ENCODE data around the gene TDRD12.

Gene TDRD12, protein sequence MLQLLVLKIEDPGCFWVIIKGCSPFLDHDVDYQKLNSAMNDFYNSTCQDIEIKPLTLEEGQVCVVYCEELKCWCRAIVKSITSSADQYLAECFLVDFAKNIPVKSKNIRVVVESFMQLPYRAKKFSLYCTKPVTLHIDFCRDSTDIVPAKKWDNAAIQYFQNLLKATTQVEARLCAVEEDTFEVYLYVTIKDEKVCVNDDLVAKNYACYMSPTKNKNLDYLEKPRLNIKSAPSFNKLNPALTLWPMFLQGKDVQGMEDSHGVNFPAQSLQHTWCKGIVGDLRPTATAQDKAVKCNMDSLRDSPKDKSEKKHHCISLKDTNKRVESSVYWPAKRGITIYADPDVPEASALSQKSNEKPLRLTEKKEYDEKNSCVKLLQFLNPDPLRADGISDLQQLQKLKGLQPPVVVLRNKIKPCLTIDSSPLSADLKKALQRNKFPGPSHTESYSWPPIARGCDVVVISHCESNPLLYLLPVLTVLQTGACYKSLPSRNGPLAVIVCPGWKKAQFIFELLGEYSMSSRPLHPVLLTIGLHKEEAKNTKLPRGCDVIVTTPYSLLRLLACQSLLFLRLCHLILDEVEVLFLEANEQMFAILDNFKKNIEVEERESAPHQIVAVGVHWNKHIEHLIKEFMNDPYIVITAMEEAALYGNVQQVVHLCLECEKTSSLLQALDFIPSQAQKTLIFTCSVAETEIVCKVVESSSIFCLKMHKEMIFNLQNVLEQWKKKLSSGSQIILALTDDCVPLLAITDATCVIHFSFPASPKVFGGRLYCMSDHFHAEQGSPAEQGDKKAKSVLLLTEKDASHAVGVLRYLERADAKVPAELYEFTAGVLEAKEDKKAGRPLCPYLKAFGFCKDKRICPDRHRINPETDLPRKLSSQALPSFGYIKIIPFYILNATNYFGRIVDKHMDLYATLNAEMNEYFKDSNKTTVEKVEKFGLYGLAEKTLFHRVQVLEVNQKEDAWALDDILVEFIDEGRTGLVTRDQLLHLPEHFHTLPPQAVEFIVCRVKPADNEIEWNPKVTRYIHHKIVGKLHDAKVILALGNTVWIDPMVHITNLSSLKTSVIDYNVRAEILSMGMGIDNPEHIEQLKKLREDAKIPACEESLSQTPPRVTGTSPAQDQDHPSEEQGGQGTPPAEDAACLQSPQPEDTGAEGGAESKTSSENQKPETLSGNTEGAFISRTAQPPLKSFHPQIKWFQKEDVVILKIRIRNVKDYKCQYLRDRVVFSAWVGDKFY (N-terminal part only)

DNA sequence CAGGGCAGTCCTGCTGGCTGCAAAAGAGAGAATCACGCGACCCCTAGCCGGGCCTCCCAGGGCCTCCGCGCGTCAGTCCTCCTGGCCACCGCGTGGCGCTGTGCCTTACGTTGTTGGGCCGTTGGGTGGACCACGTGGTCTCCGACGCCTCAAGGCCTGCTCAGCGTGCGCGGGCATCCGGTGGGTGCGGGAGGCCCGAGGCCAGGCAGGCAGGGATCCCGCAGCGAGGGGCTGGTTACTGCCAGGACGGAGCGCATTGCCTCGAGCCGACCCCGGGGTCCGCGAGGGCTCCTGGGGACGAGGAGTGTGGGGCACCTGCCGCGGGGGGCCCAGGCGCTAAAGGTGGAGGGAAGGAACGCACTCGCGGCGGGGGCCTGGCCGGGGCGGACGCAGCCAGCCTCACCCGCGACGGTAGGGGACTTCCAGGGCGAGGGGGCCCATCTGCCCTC lies at the start of gene TDRD12:
Gene TDRD12, plus strand, starts transcription at position 157 of the 449 bp plus-strand sequence. CDS start 306 bp downstream, outside the sequence.
- in situ Hi-C loops (cut with HindIII; ENCODE audit: low pct_unique_long_range_greater_than_20kb, low sequenced_read_pairs), result no loop called here
- no peak for DNase-seq (ENCODE audit: low read depth in 1 of 2, low spot score in 1 of 2)
- no peak for TF ChIP-seq JUND (IDR thresholded peaks at IDR 0.05; ENCODE audit: low read depth)

DNA sequence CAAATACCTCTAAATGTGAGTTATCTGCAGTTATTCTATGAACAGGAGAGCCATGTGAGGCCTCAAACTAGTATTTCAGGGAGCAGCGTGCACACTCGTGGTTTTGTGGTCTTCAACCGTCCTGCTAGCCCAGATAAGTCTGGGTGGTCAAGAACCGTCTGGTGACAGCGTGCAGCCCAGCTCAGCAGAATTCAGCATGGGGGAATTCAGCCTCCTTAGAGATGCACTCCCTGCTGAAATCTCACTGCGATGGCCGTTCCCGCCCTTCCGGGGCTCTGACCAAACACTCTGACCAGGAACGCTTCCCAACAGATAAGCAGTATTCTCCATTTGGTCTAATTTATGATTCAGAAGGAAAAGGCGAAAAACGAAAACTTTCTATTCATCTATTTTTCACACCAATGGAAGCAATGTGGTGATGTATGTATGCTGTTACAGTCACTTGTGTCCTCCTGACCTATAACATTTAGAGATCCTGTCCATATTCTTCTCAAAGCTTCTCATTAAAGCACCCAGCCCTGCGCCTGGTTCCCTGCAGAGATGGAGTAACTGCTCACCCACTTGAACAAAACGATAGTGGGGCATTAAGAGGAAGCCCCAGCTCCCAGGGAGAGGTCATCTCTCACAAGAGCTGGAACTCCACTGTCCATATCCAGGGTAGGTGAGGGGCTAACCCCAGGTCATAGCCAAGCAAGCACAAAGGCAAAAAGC lies 47.5 kb upstream of the TDRD12 start:
- no peak for TF ChIP-seq JUND (IDR thresholded peaks at IDR 0.05; ENCODE audit: low read depth)
- in situ Hi-C loops (cut with HindIII; ENCODE audit: low pct_unique_long_range_greater_than_20kb, low sequenced_read_pairs), result no loop called here
- DNase-seq (ENCODE audit: low read depth in 1 of 2, low spot score in 1 of 2), result no peak

DNA sequence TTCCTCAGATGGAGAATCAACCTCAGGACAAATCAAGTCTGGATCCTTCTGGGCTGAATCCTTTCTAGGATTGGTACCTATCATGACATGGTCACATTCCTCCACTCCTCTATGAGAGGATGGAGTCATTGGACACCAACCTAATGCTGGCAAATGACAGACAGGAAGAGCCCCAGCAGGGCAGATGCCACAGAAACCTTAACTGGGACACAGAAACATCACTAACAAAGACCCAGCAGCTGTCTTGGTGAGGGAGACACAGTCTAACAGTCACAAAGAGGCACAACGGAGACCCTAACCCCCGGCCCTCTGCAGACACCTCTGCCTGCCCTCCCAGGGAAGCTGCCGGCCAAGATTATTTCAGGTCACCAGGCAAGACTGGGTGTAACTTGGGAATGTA lies 46.7 kb upstream of the TDRD12 start:
- in situ Hi-C loops (cut with HindIII; ENCODE audit: low pct_unique_long_range_greater_than_20kb, low sequenced_read_pairs), result no loop called here
- DNase-seq (ENCODE audit: low read depth in 1 of 2, low spot score in 1 of 2), result no peak
- TF ChIP-seq JUND (IDR thresholded peaks at IDR 0.05; ENCODE audit: low read depth), result no peak

DNA sequence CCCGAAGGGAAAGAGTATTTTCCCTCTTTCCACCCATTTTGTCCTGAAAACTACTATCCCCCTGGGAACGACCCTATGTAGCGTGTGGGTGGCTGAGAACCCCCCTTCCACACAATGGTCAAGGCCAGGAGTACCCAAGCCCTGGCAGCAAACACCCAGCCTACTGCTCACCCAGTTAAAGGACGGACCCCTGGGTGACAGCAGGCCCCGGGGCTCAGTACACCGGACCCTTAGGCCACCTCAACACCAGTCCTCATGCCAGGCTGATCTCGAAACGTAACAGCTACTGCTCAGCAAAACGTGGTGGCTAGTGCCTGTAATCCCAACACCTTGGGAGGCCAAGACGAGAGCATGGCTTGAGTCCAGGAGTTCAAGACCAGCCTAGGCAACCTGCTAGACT lies 46.0 kb upstream of the TDRD12 start:
- in situ Hi-C loops (cut with HindIII; ENCODE audit: low pct_unique_long_range_greater_than_20kb, low sequenced_read_pairs), result no loop called here

DNA sequence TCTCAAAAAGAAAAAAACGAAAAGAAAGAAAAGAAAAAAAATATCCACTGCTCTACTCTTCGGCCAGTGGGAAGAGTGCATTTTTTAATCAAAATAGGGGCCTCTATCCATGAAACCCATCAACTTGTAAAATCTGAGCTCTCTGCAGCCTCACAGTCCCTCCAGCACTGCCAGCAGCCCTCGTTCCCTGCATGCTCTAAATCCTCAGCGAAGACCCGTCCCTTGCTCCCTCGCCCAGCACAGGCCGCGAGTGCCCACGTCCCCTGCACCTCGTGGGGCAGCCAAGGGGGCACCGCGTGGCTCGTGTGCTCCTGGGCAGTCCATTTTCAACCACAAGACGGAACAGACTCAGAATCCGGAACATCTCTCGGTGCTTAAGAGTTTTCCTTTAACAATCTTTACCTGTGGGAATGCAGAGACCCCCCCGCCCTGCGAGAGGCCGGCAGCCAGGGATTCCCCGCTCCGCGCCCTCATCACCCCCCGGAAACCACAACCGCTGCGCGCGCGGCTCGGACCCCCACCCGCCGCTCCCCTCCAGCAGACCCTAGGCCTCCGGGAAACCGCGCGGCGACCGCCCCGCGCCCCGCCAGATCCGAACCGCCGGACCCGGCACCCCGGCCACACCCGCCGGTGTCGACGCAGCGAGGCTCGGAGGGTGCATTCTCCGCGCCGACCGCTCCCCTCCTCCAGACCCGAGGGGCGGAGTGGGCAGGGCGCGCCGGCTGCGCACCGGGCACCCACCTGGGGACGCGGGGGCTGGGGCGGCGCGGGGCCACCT lies 45.2 kb upstream of the TDRD12 start:
- in situ Hi-C loops (cut with HindIII; ENCODE audit: low pct_unique_long_range_greater_than_20kb, low sequenced_read_pairs), result no loop called here
- no peak for DNase-seq (ENCODE audit: low read depth in 1 of 2, low spot score in 1 of 2)
- TF ChIP-seq JUND (IDR thresholded peaks at IDR 0.05; ENCODE audit: low read depth), result no peak

More for the DNA sequence above, 46.0 kb upstream of the TDRD12 start:
- TF ChIP-seq JUND (IDR thresholded peaks at IDR 0.05; ENCODE audit: low read depth), result no peak
- DNase-seq (ENCODE audit: low read depth in 1 of 2, low spot score in 1 of 2), result no peak

DNA sequence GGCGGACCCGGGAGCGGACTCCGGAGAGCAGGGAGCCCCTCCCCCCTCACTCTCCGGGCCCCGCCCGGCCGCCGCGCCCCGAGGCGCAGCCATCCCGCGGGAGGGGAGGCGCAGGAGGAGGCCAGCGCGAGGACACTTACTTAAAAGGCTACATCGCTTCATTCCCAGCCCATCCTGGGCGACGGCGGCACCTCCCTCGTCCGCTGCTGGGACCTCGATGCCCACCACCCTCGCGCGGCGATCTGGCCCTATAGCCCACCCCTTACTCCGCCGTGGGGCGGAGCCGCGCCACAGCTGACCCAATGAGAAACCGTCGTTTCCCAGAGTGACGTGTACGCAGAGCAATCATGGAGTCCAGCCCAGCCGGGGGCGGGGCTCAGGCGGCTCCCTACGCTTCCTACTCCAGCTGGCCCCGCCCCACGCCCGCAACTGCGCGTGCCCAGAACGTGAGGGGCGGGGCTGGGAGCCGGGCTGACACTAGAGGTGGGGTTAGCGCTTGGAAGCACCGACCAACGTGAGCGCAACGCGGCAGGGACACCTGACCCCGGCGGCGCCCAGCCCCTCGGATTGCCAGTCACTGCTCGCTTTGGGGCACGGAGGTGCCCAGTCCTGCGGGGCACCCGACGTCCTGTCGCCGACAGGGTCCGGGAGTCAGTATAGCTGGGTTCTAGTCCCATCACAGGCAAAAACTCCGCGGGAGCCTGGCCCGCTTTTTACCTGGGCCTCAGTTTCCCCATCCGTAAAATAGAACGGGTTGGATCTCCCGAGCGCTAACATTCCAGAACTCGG lies 44.4 kb upstream of the TDRD12 start, which contains the start of gene ANKRD27:
Gene ANKRD27, minus strand, starts transcription at position 250 of the 789 bp plus-strand sequence. CDS start 16,165 bp downstream, outside the sequence.
- peak; percentile 94 to 97 for DNase-seq (ENCODE audit: low read depth in 1 of 2, low spot score in 1 of 2)
- no peak for TF ChIP-seq JUND (IDR thresholded peaks at IDR 0.05; ENCODE audit: low read depth)
- in situ Hi-C loops (cut with HindIII; ENCODE audit: low pct_unique_long_range_greater_than_20kb, low sequenced_read_pairs), result no loop called here

DNA sequence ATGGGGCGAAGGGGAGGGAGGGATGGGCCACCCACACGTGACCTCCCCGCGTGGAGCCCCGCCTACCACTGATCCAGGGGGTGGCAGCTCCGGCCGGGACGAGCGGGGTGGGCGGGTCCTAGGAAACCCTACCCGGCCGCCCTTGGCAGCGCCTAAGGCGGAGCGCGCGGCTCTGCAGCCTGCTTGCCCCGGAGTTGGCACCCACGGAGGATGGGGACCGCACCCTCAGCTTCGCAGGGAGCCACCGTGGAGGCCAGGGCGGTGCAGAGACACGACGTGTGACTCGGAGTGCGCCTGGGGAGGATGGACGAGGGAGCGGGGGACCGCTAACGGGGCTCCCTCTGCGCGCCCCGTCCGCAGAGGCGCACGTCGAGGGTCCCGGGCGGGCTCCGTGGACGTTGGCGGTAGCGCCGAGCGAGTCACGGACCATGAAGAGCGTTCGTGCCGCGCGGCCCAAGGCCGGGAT lies 43.8 kb upstream of the TDRD12 start, which contains the start of gene RGS9BP:
Gene RGS9BP, plus strand, starts transcription at position 129 of the 466 bp plus-strand sequence. CDS start 416 bp downstream, outside the sequence.
- peak; percentile 43 to 84 for DNase-seq (ENCODE audit: low read depth in 1 of 2, low spot score in 1 of 2)
- no peak for TF ChIP-seq JUND (IDR thresholded peaks at IDR 0.05; ENCODE audit: low read depth)
- in situ Hi-C loops (cut with HindIII; ENCODE audit: low pct_unique_long_range_greater_than_20kb, low sequenced_read_pairs), result no loop called here

DNA sequence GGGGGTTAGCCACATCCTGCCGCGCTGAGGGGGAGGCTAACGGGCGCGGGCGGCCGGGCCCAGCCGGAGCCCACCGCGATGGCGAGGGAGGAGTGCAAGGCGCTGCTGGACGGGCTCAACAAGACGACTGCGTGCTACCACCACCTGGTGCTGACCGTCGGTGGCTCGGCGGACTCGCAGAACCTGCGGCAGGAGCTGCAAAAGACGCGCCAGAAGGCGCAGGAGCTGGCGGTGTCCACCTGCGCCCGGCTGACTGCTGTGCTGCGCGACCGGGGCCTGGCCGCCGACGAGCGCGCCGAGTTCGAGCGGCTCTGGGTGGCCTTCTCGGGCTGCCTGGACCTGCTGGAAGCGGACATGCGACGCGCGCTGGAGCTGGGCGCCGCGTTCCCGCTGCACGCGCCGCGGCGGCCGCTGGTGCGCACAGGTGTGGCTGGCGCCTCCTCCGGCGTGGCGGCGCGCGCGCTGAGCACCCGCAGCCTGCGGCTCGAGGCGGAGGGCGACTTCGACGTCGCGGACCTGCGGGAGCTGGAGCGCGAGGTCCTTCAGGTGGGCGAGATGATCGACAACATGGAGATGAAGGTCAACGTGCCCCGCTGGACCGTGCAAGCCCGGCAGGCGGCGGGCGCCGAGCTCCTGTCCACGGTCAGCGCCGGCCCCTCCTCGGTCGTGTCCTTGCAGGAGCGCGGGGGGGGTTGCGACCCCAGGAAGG lies 43.2 kb upstream of the TDRD12 start:
- in situ Hi-C loops (cut with HindIII; ENCODE audit: low pct_unique_long_range_greater_than_20kb, low sequenced_read_pairs), result no loop called here
- no peak for DNase-seq (ENCODE audit: low read depth in 1 of 2, low spot score in 1 of 2)
- no peak for TF ChIP-seq JUND (IDR thresholded peaks at IDR 0.05; ENCODE audit: low read depth)

DNA sequence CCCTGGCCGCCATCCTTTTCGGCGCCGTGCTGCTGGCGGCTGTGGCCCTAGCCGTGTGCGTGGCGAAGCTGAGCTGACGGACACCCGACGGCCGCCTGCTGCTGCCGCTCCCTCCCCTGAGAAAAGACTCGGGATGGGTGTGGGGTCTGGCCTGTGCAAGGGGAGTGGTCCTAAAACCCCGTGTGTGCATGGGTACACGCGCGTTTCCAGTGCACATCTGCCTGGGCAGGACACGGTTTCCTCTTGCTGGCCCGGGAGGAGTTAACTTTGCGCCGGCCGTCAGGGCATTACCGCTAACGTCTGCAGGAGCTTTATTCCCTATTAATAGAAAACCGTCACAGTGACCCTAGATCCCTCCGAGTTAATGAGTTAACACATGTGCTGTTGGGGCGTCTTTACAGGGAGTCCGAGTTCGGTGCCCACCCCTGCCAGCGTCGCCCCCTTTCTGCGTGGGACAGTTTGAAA lies 42.6 kb upstream of the TDRD12 start:
- no peak for DNase-seq (ENCODE audit: low read depth in 1 of 2, low spot score in 1 of 2)
- no peak for TF ChIP-seq JUND (IDR thresholded peaks at IDR 0.05; ENCODE audit: low read depth)
- in situ Hi-C loops (cut with HindIII; ENCODE audit: low pct_unique_long_range_greater_than_20kb, low sequenced_read_pairs), result no loop called here

Measured in T47D (cell line).